Stimulated activated naive B cell treated with anti-CD40 and anti-IgM and Interleukin-4, amounts not matched to agents 10 μg/mL and 1 μg/mL and 100 μg/mL, for 72 hours (primary cell): Measurements from ENCODE around the gene B4GALT5.
"Not testable (repeated sequence)": the region's sequence is repeated elsewhere in the genome, so short reads cannot be mapped to it uniquely, and the experiment has no call there.

Source experiments
- ATAC-seq, 2 donors: fragments of 150-1000 bp; cut with Tn5 transposase; replicated peaks; 2 replicates each; pipeline ENCODE4 v1.10.0; 2021; ENCODE audit warnings: moderate library complexity in 1 of 2
- DNase-seq: peaks from one replicate; pipeline ENCODE4 v3.0.0; 2021
- H3K27ac Mint-ChIP-seq: one replicate; pipeline ENCODE4 v1.8.0; 2022; ENCODE audit warnings: mild to moderate bottlenecking, mixed read lengths
- H3K27me3 Mint-ChIP-seq, 2 donors: one replicate each; pipeline ENCODE4 v1.8.0; 2022; ENCODE audit warnings: mixed read lengths in 2 of 2
- H3K36me3 Mint-ChIP-seq, 2 donors: one replicate each; pipeline ENCODE4 v1.8.0; 2022; ENCODE audit warnings: mixed read lengths in 2 of 2, mild to moderate bottlenecking in 1 of 2
- H3K4me1 Mint-ChIP-seq, 2 donors: one replicate each; pipeline ENCODE4 v1.8.0; 2022; ENCODE audit warnings: mixed read lengths in 2 of 2, mild to moderate bottlenecking in 1 of 2
- H3K4me3 Mint-ChIP-seq, 2 donors: one replicate each; pipeline ENCODE4 v1.8.0; 2022; ENCODE audit warnings: mild to moderate bottlenecking in 2 of 2, mixed read lengths in 2 of 2, moderate library complexity in 1 of 2
- H3K9me3 Mint-ChIP-seq, 2 donors: one replicate each; pipeline ENCODE4 v1.8.0; 2022; ENCODE audit warnings: mixed read lengths in 2 of 2, mild to moderate bottlenecking in 1 of 2

Gene B4GALT5

DNA sequence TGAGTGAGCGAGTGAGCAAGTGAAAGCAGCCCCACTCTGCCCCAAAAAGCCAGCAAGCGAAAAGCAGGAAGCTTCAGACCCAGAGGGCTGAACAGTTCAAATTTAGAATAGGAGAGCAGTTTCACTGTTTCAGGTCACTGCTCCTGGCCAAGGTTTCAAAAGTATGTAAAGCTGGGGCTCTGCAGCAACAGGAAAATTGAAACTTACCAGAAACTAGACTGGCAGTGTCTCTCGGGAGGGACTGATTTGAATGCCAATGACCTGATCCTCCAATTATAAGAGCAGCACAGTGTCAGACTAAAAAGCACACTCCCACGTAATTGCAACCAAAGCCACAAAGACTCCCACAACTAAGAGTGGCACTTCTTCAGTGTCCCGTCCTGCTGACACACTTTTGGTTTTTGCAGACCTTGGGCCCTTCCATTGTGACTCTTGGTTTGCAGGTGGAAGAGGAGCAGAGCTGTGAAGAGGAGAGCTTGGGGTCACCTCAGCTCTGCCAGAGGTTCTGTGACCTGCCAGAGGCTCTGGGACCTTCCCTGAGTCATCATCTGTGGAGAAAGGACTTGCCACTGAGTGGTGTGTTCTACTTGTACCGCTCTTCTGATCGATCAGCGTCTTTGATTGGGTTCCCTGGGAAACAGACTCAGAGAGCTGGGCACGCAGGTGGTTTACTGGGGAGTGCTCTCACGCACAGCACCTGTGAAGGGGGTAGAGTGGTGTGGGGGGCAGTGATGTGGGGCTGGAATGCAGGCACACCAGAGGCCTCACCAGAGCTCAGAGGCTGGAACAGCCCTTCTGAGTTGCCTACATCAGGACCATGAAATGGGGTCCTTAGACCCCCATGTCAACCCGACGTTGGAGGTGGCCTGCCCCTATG is 93.1 kb downstream of the B4GALT5 start:
- Mint-ChIP-seq H3K36me3 (peaks cover 0 to 1% of the 10 kb centered on the region in 2 donors), H3K27ac (no peak overlapping the region), H3K27me3 (peaks cover 2 to 13% of the 10 kb centered on the region in 2 donors), H3K4me3 (peak overlapping the region; percentile 53 to 69), H3K4me1 (peaks cover 14 to 23% of the 10 kb centered on the region in 2 donors), H3K9me3 (peaks cover 0 to 3% of the 10 kb centered on the region in 2 donors)
- peak; percentile 92 to 93 for ATAC-seq
- DNase-seq = peak; percentile 83

DNA sequence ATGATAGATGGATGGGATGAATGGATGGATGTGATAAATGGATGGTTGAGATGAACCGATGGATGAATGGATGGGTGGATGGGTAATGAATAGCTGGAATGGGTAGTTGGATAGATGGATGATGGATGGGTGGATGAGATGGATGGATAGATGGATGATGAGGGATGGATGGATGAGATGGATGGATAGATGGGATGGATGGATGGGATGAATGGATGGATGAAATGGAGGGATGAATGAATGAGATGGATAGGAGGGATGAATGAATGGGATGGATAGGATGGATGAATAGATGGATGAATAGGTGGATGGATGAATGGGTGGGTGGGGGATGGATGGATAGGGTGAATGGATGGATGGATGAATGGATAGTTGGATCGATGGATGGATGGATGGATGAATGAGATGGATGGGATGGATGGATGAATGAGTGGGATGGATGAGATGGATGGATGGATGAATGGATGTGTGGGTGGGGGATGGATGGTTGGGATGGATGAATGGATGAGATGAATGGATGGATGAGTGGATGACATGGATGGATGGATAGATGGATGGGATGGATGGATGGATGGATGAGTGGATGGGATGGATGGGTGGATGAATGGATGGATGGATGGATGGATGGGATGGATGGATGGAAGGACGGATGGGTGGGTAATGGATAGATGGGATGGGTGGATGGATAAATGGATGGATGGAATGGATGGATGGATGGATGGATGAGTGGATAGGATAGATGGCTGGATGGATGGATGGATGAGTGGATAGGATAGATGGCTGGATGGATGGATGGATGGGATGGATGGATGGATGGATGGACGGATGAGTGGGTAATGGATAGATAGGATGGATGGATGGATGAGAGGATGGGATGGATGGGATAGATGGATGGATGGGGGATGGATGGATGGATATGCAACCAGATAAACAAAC is 94.3 kb downstream of the B4GALT5 start:
- H3K27me3 Mint-ChIP-seq = peaks cover 0 to 6% of the 10 kb centered on the region in 2 donors
- peaks cover 0 to 1% of the 10 kb centered on the region in 2 donors for H3K36me3 Mint-ChIP-seq
- ATAC-seq = no peak
- H3K9me3 Mint-ChIP-seq = peaks cover 0 to 3% of the 10 kb centered on the region in 2 donors
- no peak for DNase-seq
- H3K4me1 Mint-ChIP-seq = peaks cover 5 to 17% of the 10 kb centered on the region in 2 donors
- H3K27ac Mint-ChIP-seq = no peak overlapping the region
- H3K4me3 Mint-ChIP-seq = no peak overlapping the region

DNA sequence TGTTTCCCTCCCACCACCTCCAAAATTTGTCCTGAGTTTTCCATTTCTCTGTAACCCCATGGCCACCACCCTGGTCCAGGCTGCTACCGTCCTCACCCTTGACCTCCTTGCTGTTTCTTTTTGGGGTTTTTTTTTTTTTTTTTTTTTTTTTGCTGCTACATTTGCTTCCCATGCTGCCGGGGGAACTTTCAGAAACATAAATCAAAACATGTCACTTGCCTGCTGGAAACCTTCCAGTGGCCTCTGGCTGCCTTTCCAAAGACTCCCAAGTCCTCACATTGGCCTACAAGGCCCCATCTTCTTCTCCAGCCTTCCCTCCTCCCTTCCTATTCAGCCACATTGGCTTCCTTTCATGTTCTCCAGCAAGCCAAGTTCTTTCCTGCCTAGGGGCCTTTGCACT is 95.4 kb downstream of the B4GALT5 start:
- Mint-ChIP-seq H3K36me3 (peaks cover 0 to 1% of the 10 kb centered on the region in 2 donors), H3K4me1 (peaks cover 0 to 17% of the 10 kb centered on the region in 2 donors), H3K9me3 (peaks cover 0 to 3% of the 10 kb centered on the region in 2 donors), H3K27me3 (peaks cover 0 to 5% of the 10 kb centered on the region in 2 donors), H3K4me3 (no peak overlapping the region), H3K27ac (no peak overlapping the region)
- ATAC-seq (no peak), DNase-seq (no peak)

DNA sequence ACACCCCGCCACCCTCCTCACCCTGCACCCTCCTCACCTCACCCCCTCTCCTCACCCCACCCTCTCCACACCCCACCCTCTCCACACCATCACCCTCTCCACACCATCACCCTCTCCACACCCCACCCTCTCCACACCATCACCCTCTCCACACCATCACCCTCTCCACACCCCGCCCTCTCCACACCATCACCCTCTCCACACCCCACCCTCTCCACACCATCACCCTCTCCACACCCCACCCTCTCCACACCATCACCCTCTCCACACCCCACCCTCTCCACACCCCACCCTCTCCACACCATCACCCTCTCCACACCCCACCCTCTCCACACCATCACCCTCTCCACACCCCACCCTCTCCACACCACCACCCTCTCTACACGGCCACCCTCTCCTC is 96.3 kb downstream of the B4GALT5 start:
- not testable (repeated sequence) for ATAC-seq, H3K4me3 Mint-ChIP-seq, H3K9me3 Mint-ChIP-seq, H3K27me3 Mint-ChIP-seq, H3K27ac Mint-ChIP-seq, H3K36me3 Mint-ChIP-seq, DNase-seq
- H3K4me1 Mint-ChIP-seq = peaks cover 0 to 17% of the 10 kb centered on the region in 2 donors

DNA sequence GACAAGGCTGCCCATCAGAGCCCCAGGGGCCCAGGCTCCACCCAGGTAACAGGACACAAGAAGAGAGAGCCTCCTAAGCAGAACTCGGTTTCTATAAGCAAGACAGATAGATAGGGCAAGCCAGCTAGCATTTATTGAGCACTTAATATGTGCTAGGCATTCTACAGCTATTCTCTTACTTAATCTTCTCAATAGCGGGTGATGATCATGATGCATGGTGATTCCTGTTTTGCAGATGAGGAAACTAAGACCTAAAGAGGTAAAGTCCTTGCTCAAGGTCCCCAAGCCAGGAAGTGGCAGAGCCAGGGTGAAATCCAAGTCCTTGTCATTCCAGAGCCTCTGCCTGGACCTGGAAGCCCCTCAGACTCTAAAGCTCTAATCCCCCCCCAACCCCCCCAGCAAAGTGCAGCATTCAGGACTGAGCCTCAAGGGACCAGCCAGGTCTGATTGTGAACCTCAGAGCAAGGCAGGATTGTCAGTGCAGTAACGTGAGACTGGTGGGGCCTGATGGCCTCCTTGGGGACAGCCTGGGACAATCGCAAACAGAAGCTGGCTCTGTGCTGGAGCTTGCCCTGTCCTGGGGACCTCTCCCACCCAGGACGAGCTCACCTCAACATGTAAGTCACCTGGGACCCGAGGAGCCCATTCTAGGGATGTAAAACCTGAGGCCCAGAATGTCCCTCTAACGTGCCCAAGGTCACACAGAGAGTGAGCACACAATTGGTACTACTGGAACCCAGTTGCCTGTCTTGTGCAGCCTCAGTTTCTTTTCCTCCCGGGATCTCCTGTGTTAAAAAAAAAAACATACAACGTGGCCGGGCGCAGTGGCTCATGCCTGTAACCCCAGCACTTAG is 97.3 kb downstream of the B4GALT5 start:
- no peak for ATAC-seq
- Mint-ChIP-seq H3K27ac (peak overlapping the region; percentile 72), H3K4me1 (peaks cover 3 to 12% of the 10 kb centered on the region in 2 donors), H3K4me3 (no peak overlapping the region), H3K9me3 (no peaks in the 10 kb centered on the region), H3K36me3 (no peaks in the 10 kb centered on the region), H3K27me3 (peaks cover 0 to 5% of the 10 kb centered on the region in 2 donors)
- DNase-seq = no peak

DNA sequence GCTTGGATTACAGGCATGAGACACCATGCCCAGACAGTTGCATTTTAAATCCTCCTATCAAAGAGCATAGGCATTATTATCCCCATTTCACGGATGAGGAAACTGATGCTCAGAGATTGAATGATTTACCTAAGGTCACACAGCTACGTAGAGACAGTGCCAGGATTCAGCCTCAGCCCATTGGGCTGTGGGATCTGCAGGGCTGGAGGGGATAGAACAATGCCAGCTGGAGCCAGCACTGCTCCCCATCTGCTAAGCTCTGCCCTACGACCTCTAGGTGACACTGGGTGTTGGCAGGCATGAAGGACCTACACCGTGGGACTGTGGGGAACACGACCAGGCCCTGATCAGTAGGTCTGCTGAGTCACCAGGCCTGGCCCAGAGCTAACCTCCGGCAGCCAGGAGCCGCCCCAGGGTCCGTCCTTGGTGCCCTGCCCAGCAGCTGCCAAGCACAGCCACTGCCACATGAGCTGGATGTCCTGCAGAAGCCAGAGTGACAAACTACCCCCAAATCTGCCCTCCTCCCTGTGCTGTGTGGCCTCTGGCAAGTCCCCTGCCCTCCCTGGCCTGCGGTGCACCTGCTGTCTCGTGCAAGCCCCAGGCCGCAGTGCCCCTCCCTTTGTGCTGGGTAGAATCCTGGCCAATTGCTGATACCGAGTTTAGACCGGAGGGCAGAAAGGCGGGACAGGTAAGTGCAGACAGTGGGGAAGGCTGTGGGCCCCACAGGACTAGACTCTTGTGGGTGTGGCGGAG is 98.1 kb downstream of the B4GALT5 start:
- no peaks in the 10 kb centered on the region for H3K9me3 Mint-ChIP-seq
- peaks cover 0 to 9% of the 10 kb centered on the region in 2 donors for H3K27me3 Mint-ChIP-seq
- no peak for DNase-seq
- no peaks in the 10 kb centered on the region for H3K36me3 Mint-ChIP-seq
- no peak overlapping the region for H3K4me3 Mint-ChIP-seq
- no peak for ATAC-seq
- H3K4me1 Mint-ChIP-seq = peaks cover 10 to 11% of the 10 kb centered on the region in 2 donors
- H3K27ac Mint-ChIP-seq = peak overlapping the region; percentile 72

DNA sequence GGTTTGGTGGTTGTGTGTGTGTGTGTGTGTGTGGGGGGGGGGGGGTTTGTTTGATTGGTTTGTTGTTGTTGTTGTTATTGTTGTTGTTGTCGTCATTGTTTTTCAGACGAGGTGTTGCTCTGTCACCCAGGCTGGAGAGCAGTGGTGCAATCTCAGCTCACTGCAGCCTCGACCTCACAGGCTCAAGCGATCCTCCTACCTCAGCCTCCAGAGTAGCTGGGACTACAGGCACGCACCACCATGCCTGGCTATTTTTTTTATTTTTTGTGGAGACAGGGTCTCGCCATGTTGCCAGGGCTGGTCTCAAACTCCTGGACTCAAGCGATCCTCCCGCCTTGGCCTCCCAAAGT is 98.7 kb downstream of the B4GALT5 start:
- not testable (repeated sequence) for H3K4me3 Mint-ChIP-seq, H3K36me3 Mint-ChIP-seq, H3K9me3 Mint-ChIP-seq, H3K27ac Mint-ChIP-seq, ATAC-seq, DNase-seq
- peaks cover 11 to 13% of the 10 kb centered on the region in 2 donors for H3K4me1 Mint-ChIP-seq
- peaks cover 0 to 11% of the 10 kb centered on the region in 2 donors for H3K27me3 Mint-ChIP-seq

DNA sequence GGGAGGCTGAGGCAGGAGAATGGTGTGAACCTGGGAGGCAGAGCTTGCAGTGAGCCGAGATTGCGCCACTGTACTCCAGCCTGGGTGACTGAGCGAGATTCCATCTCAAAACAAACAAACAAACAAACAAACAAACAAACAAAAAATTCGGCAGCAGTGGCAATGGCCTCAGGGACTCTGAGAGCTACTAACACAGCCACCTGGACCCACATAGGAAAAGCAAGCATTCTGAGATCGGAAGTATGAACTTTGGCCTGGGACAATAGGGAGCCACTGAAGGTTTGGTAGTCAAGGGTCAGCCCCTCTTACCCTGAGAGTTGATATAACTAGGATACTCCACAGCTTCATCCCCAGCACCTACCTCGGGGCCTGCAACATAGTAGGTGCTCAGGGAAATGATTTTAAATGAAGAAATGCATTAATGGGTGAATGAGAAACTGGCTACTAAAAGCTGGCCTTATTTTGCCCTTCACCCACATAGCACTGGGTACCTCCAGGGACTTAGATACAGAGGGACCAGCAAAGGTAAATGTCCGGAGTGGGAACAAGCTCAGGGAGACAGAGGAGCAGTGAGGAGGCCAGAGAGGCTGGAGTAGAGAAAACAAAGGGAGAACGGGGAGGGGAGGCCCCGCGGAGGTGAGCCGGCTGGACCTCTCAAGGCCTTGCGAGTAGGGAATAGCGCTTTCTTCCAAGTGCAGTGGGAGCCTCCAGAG is 99.2 kb downstream of the B4GALT5 start:
- H3K27me3 Mint-ChIP-seq = peaks cover 3 to 15% of the 10 kb centered on the region in 2 donors
- no peaks in the 10 kb centered on the region for H3K9me3 Mint-ChIP-seq
- DNase-seq (no peak), ATAC-seq (no peak)
- H3K36me3 Mint-ChIP-seq = no peaks in the 10 kb centered on the region
- H3K4me3 Mint-ChIP-seq = no peak overlapping the region
- H3K27ac Mint-ChIP-seq = no peak overlapping the region
- peaks cover 13% of the 10 kb centered on the region in 2 donors for H3K4me1 Mint-ChIP-seq

DNA sequence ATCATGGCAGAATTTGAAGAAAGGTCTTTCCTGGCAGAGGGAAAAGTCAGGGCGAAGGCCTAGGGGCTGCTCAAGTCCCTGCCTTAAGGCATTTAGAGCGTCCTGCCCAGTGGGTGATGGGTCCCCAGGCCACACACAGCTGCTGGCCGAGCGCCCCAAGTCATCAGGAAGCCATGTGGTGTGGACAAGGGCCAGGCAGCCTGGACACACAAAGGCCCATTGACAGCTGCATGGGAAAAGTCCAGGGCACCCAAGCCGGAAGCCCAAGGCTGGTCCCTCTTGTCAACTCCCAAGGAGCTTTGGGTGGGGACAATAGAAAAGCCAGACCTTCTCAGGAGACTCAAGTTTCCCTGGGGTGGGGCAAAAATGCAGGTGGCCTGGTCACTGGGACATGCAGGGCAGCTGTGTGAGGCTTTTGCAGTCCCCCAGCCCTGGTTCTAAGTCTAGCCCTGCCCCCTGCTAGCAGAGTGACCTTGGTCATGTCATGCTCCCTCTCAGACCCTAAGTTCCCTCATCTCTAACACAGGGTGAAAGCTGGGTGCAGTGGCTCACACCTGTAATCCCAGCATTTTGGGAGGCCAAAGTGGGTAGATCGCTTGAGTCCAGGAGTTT is 101.4 kb downstream of the B4GALT5 start:
- Mint-ChIP-seq H3K27ac (no peak overlapping the region), H3K4me3 (no peak overlapping the region), H3K4me1 (peaks cover 17 to 23% of the 10 kb centered on the region in 2 donors), H3K9me3 (no peaks in the 10 kb centered on the region), H3K27me3 (peaks cover 10 to 30% of the 10 kb centered on the region in 2 donors), H3K36me3 (no peaks in the 10 kb centered on the region)
- ATAC-seq (no peak), DNase-seq (no peak)

DNA sequence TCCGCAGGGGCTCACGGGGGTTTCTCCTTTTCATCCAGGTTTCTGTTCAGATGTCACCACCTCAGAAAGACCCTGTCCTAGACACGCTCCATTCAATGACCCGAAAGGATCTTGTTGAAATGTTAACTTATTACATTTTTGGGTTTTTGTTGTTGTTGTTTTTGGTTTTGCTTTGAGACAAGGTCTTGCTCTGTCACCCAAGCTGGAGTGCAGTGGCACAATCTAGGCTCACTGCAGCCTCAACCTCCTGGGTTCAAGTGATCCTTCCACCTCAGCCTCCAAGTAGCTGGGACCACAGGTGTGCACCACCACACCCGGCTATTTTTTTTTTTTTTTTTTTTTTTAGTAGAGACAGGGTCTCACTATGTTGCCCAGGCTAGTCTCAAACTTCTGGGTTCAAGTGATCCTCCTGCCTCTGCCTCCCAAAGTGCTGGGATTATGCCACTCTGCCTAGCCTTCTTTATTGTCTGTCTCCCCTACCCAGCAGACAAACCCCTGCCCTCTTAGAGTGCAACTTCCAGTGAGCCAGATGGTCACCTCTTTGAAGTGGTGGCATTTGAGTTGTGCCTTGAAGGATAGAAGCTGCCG is 102.0 kb downstream of the B4GALT5 start:
- not testable (repeated sequence) for DNase-seq, ATAC-seq, H3K36me3 Mint-ChIP-seq, H3K9me3 Mint-ChIP-seq
- Mint-ChIP-seq H3K27ac (peak overlapping the region; percentile 25), H3K4me1 (peaks cover 17 to 23% of the 10 kb centered on the region in 2 donors), H3K4me3 (peak overlapping the region; percentile 25 to 78), H3K27me3 (peaks cover 10 to 30% of the 10 kb centered on the region in 2 donors)

DNA sequence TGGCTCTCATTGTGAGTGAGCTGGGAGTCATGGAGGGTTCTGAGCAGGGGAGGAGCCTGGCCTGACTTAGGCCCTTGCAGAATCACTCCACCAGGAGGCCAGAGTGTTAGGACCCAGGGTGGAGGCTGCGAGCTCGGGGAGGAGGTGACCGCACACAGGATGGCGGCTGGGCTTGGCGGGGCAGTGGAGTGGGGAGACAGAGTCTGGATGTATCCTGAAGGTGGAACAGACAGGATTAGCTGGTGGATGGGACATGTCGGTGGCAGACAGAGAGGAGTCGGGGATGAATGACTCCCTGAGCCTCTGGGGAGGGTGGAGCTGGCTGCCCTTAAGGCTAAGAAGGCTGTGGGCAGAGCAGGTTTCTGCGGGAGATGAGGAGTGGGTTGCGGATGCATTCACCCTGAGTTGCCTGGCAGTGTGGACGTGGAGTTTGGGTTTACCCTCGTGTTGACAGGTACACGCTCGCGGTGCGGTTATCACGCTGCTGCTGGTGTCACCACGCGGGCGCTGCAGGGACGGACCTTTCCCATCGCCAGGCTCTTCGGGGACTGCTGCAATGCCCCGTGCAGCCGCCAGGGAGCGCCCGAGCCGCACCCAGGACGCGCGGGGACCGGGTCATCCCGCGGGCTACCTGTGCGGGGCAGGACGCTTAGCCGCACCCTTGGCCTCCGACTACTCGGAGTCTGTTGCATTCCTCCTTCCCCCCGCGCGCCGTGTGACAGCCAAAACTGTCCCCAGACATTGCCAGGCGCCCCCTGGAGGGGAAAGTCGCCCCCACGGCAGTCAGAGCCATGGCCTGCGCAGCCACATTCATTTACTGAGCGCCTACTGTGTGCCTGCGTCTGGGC is 102.8 kb downstream of the B4GALT5 start:
- peak overlapping the region; percentile 25 for H3K27ac Mint-ChIP-seq
- ATAC-seq (peak; percentile 77 to 81), DNase-seq (peak; percentile 80)

More for the DNA sequence above, 102.8 kb downstream of the B4GALT5 start:
- peak overlapping the region; percentile 72 to 78 for H3K4me3 Mint-ChIP-seq
- no peaks in the 10 kb centered on the region for H3K36me3 Mint-ChIP-seq
- H3K4me1 Mint-ChIP-seq = peaks cover 15 to 23% of the 10 kb centered on the region in 2 donors
- no peaks in the 10 kb centered on the region for H3K9me3 Mint-ChIP-seq
- H3K27me3 Mint-ChIP-seq = peaks cover 10 to 37% of the 10 kb centered on the region in 2 donors
